GM12872 (cell line): ENCODE results near the gene ARMC7.

Source experiments
- CTCF ChIP-seq: IDR thresholded peaks from 3 replicates; pipeline ENCODE4 v1.5.1; 2011; ENCODE audit warnings: low read depth, mild to moderate bottlenecking, low read length, moderate library complexity; ENCODE audit not compliant: insufficient read depth

ARMC7 gene

DNA sequence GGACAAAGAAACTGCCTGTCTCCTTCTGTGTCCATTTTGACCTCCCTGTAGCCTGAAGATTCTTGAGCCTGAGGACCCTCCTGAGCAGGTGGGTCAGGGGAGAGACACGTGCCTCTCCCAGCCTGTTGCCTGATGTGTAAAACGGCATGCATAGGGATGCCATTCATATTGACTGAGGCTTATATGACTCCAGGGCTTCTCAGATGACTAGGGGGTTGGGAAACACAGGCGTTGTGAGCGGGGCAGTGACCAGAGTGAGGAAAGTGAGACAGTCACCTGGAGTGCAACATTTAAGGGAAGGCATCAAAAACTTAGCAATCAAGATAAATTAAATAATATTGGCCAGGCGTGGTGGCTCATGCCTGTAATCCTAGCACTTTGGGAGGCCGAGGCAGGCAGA lies 27.1 kb upstream of the ARMC7 start:
- TF ChIP-seq CTCF: no peak

- TF ChIP-seq CTCF: no peak
Observed at GRCh38 chr17:75084039-75084660, 25.6 kb upstream of the ARMC7 start.

DNA sequence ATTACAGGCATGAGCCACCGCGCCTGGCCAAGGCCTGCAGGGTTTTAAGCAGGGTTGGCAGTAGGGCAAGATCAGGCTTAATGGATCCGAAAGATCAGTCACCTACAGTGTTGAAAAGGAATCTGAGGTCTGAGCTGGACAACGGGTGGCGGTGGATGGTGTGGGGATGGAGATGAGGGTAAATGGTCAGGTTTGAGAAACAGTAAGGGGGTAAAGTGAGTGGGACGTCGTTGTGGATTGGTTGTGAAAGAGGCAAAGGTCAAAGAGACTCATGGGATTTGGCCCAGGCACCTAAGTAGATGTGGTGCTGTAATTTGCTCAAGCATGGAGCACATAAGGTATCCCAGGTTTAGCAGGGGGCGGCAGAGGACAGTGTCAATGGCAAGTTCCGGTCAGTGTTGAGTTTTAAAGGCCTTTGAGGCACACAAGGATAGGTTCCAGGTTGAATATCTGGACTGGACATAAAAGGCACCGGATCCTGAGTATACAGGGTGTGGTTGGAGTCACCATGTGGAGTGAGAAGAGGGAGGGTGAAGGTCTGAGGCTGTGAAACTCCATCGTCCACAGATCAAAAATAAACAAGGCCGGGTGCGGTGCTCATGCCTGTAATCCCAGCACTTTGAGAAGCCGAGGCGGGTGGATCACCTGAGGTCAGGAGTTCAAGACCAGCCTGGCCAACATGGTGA lies 23.1 kb upstream of the ARMC7 start:
- no peak for TF ChIP-seq CTCF

- no peak for TF ChIP-seq CTCF
Observed at GRCh38 chr17:75087182-75087557, 22.6 kb upstream of the ARMC7 start.

- TF ChIP-seq CTCF: no peak
Observed at GRCh38 chr17:75087558-75088453, 22.0 kb upstream of the ARMC7 start, which contains the start of gene SLC16A5. Gene SLC16A5 (plus strand): TSS chr17:75087954. CDS start chr17:75093637, 5,683 bp downstream.

GRCh38 chr17:75088465-75089417 lies 21.0 kb upstream of the ARMC7 start:
- TF ChIP-seq CTCF: no peak
